DOHH2 (cell line): ENCODE results near the gene PDE9A.

ENCODE experiments used
- H3F3A ChIP-seq: fragments of 200-600 bp; sonication (generic), shearing (Covaris generic); 2 replicates; pipeline ENCODE4 v1.6.0; 2016; ENCODE audit warnings: antibody characterized with exemption, mild to moderate bottlenecking; ENCODE audit not compliant: control insufficient read depth, insufficient read depth
- H3K27ac ChIP-seq: fragments of 200-600 bp; sonication (generic); 2 replicates; pipeline ENCODE4 v1.5.1; 2014; ENCODE audit warnings: low read depth, mild to moderate bottlenecking, low read length, moderate library complexity
- H3K27me3 ChIP-seq: fragments of 200-600 bp; sonication (generic); 2 replicates; pipeline ENCODE4 v1.6.1; 2014; ENCODE audit warnings: mild to moderate bottlenecking, low read length, mixed read lengths; ENCODE audit not compliant: control insufficient read depth
- H3K36me3 ChIP-seq: fragments of 200-600 bp; sonication (generic); 2 replicates; pipeline ENCODE4 v1.6.1; 2014; ENCODE audit warnings: mild to moderate bottlenecking, low read length, moderate library complexity, mixed read lengths; ENCODE audit not compliant: control insufficient read depth
- H3K4me1 ChIP-seq: fragments of 200-600 bp; sonication (generic); 2 replicates; pipeline ENCODE4 v1.6.1; 2014; ENCODE audit warnings: mild to moderate bottlenecking, low read length, mixed read lengths; ENCODE audit not compliant: control insufficient read depth
- H3K4me2 ChIP-seq: fragments of 200-600 bp; sonication (generic); 2 replicates; pipeline ENCODE4 v1.6.0; 2014; ENCODE audit warnings: mild to moderate bottlenecking, low read length, moderate library complexity
- H3K4me3 ChIP-seq: fragments of 200-600 bp; sonication (generic); 2 replicates; pipeline ENCODE4 v1.5.1; 2014; ENCODE audit warnings: mild to moderate bottlenecking, low read length, mixed read lengths
- H3K79me2 ChIP-seq: fragments of 200-600 bp; sonication (generic); 2 replicates; pipeline ENCODE4 v1.6.1; 2014; ENCODE audit warnings: mild to moderate bottlenecking, low read length, mixed read lengths; ENCODE audit not compliant: control insufficient read depth
- H3K9me2 ChIP-seq: fragments of 200-600 bp; sonication (generic); replicated peaks from 2 replicates; pipeline ENCODE4 v1.6.1; 2014; ENCODE audit warnings: mild to moderate bottlenecking, low read length, mixed read lengths; ENCODE audit not compliant: control insufficient read depth
- H3K9me3 ChIP-seq: fragments of 200-600 bp; sonication (generic); 2 replicates; pipeline ENCODE4 v1.6.1; 2014; ENCODE audit warnings: antibody characterized with exemption, low read length, mixed read lengths; ENCODE audit not compliant: control insufficient read depth, insufficient read depth
- H4K20me1 ChIP-seq: fragments of 200-600 bp; sonication (generic); 2 replicates; pipeline ENCODE4 v1.6.0; 2014; ENCODE audit warnings: low read depth, mild to moderate bottlenecking, antibody characterized with exemption, low read length, moderate library complexity; ENCODE audit not compliant: control insufficient read depth, insufficient read depth
- EZH2phosphoT487 ChIP-seq: fragments of 200-600 bp; sonication (generic); IDR thresholded peaks from 2 replicates; pipeline ENCODE4 v1.6.1; 2017; ENCODE audit warnings: borderline replicate concordance, mild to moderate bottlenecking, antibody characterized with exemption, low read length, moderate library complexity, mixed read lengths
- TF ChIP-seq, protein P1 (sequence below): fragments of 200-600 bp; sonication (generic); IDR thresholded peaks from one replicate; pipeline ENCODE4 v1.5.1; 2014; ENCODE audit warnings: antibody characterized with exemption, mild to moderate bottlenecking, low read depth, low read length; ENCODE audit not compliant: poor library complexity, severe bottlenecking

The PDE9A gene

DNA sequence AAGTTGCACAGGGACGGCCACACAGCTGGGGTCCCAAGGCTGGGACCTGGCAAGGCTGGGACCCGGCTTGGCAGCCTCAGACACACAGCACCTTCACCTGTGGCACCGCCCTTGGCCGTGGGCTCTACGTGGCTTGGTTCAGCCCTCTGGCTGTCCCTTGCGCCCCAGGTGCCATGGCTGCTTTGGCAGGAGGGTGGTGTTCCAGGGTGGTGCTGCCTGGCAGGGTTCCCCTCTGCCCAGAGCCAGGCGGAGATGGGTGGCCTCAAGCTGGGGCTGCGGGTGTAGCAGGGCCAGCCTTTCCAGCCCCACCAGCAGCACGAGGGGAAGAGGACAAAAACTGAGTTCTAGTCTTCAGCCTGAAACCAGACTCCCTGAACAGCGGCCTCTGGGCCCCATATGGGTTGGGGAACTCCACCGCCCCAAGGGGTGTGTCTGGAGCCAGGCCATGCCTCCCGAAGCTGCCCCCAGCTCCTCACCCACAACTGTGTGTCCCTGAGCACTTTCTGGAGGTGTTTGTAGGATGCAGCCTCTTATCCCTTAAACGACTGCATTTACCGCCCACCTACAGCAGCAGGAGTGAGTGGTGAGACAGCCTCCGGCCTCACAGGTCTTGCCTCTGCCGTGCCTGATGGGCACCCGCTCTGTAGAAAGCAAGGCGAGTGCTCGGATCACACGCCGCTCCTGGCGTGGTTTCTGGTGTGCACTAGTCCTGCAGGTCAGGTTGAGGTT is 92.3 kb downstream of the PDE9A start:
- H3K27me3 ChIP-seq: no peaks in the 10 kb centered on the region
- no peak for TF ChIP-seq EZH2phosphoT487
- TF ChIP-seq, protein P1, sequence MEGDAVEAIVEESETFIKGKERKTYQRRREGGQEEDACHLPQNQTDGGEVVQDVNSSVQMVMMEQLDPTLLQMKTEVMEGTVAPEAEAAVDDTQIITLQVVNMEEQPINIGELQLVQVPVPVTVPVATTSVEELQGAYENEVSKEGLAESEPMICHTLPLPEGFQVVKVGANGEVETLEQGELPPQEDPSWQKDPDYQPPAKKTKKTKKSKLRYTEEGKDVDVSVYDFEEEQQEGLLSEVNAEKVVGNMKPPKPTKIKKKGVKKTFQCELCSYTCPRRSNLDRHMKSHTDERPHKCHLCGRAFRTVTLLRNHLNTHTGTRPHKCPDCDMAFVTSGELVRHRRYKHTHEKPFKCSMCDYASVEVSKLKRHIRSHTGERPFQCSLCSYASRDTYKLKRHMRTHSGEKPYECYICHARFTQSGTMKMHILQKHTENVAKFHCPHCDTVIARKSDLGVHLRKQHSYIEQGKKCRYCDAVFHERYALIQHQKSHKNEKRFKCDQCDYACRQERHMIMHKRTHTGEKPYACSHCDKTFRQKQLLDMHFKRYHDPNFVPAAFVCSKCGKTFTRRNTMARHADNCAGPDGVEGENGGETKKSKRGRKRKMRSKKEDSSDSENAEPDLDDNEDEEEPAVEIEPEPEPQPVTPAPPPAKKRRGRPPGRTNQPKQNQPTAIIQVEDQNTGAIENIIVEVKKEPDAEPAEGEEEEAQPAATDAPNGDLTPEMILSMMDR: no peak
- peak overlapping the region; percentile 57; the same call in 1 of the 2 replicates for H3K27ac ChIP-seq

GRCh38 chr21:42746240-42746592 is 92.8 kb downstream of the PDE9A start:
- Histone ChIP-seq H3K36me3 (no peaks in the 10 kb centered on the region), H3K9me2 (no peaks in the 10 kb centered on the region), H3K79me2 (no peaks in the 10 kb centered on the region), H3K9me3 (no peaks in the 10 kb centered on the region), H4K20me1 (no peaks in the 10 kb centered on the region), H3K4me3 (peak overlapping the region; percentile 53), H3K27ac (peak overlapping the region; percentile 57), H3K4me1 (peaks cover 24% of the 10 kb centered on the region), H3K4me2 (peak overlapping the region; percentile 70), H3F3A (no peaks in the 10 kb centered on the region), H3K27me3 (no peaks in the 10 kb centered on the region)
- TF ChIP-seq EZH2phosphoT487: no peak
- TF ChIP-seq, protein P1: no peak

More for the DNA sequence above, 92.3 kb downstream of the PDE9A start:
- Histone ChIP-seq H4K20me1 (no peaks in the 10 kb centered on the region), H3K4me3 (peak overlapping the region; percentile 53; the same call in 1 of the 2 replicates), H3K36me3 (no peaks in the 10 kb centered on the region), H3K4me2 (peak overlapping the region; percentile 70), H3K9me3 (no peaks in the 10 kb centered on the region), H3K79me2 (no peaks in the 10 kb centered on the region), H3K9me2 (no peaks in the 10 kb centered on the region), H3F3A (no peaks in the 10 kb centered on the region), H3K4me1 (peaks cover 24% of the 10 kb centered on the region)

DNA sequence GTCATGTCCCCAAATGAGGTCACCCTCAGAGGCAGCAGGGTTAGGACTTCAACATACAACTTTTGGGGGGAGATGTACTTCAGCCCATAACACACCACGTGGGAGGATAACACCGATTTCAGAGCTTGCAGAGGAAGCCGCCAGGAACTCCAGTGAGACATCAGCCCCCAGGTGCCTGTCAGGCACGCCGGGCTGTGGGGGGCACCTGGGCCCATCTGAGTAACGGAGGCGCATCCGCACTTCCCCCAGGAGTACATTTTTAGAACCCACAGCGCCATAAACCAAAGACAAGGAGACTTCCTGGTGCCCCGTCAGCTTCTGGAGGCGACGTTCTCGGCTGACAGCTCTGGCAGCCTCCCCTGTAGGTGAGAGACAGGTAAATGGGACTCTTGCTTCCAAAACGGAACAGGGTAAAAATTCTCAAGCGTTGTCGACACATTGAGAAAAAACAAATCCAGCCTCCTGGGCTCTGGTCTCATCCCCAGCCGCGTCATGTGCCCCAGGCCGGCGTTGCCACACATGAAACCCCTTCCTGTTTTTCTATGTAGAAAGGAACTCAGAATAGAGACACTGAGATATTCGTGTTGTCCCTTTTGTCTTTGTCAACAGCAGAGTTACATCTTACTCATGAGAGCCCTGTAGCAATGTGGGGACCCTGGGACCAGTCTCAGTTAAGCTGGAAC is 93.3 kb downstream of the PDE9A start:
- H3K79me2 ChIP-seq: no peaks in the 10 kb centered on the region
- no peaks in the 10 kb centered on the region for H3F3A ChIP-seq
- no peaks in the 10 kb centered on the region for H3K36me3 ChIP-seq
- no peaks in the 10 kb centered on the region for H3K9me2 ChIP-seq
- no peaks in the 10 kb centered on the region for H3K27me3 ChIP-seq
- peak overlapping the region; percentile 70 for H3K4me2 ChIP-seq
- peak overlapping the region; percentile 53 for H3K4me3 ChIP-seq
- TF ChIP-seq, protein P1: no peak
- TF ChIP-seq EZH2phosphoT487: no peak
- peaks cover 24% of the 10 kb centered on the region for H3K4me1 ChIP-seq
- H4K20me1 ChIP-seq: no peaks in the 10 kb centered on the region
- H3K9me3 ChIP-seq: no peaks in the 10 kb centered on the region
- peak overlapping the region; percentile 57 for H3K27ac ChIP-seq
